ENCODE measurements around the gene UTP14C. TPM values are rescaled to one million over a fixed set of nuclear protein-coding genes. Genes with fewer than 3 reads are reported as not detected.
A peak's percentile ranks its signal among the peaks of the same experiment; 100 is the strongest.

The UTP14C gene
- total and polyA plus RNA-seq, 2 of the 13 experiments (the other 11 are each of a cell fraction or from before 2014, with no cell fraction given) = 8.8 to 12.2 TPM

DNA sequence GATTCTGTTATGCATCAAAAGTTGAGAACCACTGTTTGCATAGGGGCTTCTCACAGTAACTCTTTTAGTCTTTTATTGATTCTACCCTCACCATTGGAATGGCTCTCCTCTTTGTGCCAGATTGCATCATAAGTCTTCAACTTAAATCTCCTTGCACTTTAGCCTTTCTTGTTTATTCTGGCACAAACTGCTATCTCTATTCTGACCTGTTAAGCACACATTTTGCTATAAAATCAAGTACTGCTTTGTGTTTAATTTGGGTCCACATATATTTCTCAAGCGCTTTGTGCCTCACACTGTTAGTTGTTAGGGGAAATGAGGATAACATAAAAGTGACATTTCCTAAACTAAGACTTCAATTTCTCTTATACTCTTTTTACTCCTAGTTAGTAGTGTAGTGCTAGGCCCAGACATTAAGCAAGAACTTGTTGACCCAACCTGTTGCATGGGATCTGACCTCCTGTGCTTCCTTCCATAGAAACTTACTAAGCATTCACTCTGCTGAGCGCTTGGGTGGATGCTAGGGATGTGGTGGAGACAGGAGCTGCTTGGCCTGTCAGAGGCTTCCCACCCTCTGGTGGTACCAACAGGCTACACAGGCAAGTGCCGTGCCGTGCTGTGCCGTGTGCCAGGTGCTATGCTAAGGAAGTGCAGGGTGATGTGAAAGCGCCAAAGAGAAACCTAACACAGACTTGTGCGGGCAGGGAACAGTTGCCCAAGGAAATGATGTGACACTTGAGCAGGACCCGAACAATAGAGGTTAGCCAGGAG, 1.2 kb downstream of the UTP14C start (continued):
- TF ChIP-seq, protein P1, sequence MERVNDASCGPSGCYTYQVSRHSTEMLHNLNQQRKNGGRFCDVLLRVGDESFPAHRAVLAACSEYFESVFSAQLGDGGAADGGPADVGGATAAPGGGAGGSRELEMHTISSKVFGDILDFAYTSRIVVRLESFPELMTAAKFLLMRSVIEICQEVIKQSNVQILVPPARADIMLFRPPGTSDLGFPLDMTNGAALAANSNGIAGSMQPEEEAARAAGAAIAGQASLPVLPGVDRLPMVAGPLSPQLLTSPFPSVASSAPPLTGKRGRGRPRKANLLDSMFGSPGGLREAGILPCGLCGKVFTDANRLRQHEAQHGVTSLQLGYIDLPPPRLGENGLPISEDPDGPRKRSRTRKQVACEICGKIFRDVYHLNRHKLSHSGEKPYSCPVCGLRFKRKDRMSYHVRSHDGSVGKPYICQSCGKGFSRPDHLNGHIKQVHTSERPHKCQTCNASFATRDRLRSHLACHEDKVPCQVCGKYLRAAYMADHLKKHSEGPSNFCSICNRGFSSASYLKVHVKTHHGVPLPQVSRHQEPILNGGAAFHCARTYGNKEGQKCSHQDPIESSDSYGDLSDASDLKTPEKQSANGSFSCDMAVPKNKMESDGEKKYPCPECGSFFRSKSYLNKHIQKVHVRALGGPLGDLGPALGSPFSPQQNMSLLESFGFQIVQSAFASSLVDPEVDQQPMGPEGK (CRISPR knock-in tag; IDR thresholded peaks at IDR 0.05) = peak; percentile 39; the same call in 1 of the 2 replicates
- TF ChIP-seq, protein P2, sequence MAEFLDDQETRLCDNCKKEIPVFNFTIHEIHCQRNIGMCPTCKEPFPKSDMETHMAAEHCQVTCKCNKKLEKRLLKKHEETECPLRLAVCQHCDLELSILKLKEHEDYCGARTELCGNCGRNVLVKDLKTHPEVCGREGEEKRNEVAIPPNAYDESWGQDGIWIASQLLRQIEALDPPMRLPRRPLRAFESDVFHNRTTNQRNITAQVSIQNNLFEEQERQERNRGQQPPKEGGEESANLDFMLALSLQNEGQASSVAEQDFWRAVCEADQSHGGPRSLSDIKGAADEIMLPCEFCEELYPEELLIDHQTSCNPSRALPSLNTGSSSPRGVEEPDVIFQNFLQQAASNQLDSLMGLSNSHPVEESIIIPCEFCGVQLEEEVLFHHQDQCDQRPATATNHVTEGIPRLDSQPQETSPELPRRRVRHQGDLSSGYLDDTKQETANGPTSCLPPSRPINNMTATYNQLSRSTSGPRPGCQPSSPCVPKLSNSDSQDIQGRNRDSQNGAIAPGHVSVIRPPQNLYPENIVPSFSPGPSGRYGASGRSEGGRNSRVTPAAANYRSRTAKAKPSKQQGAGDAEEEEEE (CRISPR knock-in tag; IDR thresholded peaks at IDR 0.05; ENCODE audit: borderline replicate concordance) = no peak; the same call in 1 of the 2 replicates
- TF ChIP-seq RXRB (CRISPR knock-in tag; IDR thresholded peaks at IDR 0.05; ENCODE audit: borderline replicate concordance) (peak; percentile 87), CHD4 (IDR thresholded peaks at IDR 0.05; ENCODE audit: borderline replicate concordance, low read length) (0 out of 2 replicates have a peak, but pooled peaks have one; percentile 25), MIXL1 (CRISPR knock-in tag; IDR thresholded peaks at IDR 0.05) (peak; percentile 85), ELF3 (CRISPR knock-in tag; IDR thresholded peaks at IDR 0.05) (peak; percentile 61; the same call in 1 of the 2 replicates), ZNF772 (CRISPR knock-in tag; IDR thresholded peaks at IDR 0.05) (peak; percentile 77), FOXO1 (CRISPR knock-in tag; IDR thresholded peaks at IDR 0.05) (peak; percentile 62), RBM22 (optimal IDR thresholded peaks at IDR 0.05; ENCODE audit: low read length) (peak; percentile 72), ATF7 (IDR thresholded peaks at IDR 0.05) (peak; percentile 80), ATF7 (CRISPR knock-in tag; IDR thresholded peaks at IDR 0.05) (peak; percentile 40; the same call in 1 of the 2 replicates), MEIS1 (CRISPR knock-in tag; IDR thresholded peaks at IDR 0.05; ENCODE audit: borderline replicate concordance) (peak; percentile 72; the same call in 1 of the 2 replicates)
- TF ChIP-seq, protein P3, sequence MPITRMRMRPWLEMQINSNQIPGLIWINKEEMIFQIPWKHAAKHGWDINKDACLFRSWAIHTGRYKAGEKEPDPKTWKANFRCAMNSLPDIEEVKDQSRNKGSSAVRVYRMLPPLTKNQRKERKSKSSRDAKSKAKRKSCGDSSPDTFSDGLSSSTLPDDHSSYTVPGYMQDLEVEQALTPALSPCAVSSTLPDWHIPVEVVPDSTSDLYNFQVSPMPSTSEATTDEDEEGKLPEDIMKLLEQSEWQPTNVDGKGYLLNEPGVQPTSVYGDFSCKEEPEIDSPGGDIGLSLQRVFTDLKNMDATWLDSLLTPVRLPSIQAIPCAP (CRISPR knock-in tag; IDR thresholded peaks at IDR 0.05; ENCODE audit: low read depth) = no peak
- TF ChIP-seq, protein P4, sequence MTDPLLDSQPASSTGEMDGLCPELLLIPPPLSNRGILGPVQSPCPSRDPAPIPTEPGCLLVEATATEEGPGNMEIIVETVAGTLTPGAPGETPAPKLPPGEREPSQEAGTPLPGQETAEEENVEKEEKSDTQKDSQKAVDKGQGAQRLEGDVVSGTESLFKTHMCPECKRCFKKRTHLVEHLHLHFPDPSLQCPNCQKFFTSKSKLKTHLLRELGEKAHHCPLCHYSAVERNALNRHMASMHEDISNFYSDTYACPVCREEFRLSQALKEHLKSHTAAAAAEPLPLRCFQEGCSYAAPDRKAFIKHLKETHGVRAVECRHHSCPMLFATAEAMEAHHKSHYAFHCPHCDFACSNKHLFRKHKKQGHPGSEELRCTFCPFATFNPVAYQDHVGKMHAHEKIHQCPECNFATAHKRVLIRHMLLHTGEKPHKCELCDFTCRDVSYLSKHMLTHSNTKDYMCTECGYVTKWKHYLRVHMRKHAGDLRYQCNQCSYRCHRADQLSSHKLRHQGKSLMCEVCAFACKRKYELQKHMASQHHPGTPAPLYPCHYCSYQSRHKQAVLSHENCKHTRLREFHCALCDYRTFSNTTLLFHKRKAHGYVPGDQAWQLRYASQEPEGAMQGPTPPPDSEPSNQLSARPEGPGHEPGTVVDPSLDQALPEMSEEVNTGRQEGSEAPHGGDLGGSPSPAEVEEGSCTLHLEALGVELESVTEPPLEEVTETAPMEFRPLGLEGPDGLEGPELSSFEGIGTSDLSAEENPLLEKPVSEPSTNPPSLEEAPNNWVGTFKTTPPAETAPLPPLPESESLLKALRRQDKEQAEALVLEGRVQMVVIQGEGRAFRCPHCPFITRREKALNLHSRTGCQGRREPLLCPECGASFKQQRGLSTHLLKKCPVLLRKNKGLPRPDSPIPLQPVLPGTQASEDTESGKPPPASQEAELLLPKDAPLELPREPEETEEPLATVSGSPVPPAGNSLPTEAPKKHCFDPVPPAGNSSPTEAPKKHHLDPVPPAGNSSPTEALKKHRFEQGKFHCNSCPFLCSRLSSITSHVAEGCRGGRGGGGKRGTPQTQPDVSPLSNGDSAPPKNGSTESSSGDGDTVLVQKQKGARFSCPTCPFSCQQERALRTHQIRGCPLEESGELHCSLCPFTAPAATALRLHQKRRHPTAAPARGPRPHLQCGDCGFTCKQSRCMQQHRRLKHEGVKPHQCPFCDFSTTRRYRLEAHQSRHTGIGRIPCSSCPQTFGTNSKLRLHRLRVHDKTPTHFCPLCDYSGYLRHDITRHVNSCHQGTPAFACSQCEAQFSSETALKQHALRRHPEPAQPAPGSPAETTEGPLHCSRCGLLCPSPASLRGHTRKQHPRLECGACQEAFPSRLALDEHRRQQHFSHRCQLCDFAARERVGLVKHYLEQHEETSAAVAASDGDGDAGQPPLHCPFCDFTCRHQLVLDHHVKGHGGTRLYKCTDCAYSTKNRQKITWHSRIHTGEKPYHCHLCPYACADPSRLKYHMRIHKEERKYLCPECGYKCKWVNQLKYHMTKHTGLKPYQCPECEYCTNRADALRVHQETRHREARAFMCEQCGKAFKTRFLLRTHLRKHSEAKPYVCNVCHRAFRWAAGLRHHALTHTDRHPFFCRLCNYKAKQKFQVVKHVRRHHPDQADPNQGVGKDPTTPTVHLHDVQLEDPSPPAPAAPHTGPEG (CRISPR knock-in tag; IDR thresholded peaks at IDR 0.05) = no peak
- TF ChIP-seq, protein P5, sequence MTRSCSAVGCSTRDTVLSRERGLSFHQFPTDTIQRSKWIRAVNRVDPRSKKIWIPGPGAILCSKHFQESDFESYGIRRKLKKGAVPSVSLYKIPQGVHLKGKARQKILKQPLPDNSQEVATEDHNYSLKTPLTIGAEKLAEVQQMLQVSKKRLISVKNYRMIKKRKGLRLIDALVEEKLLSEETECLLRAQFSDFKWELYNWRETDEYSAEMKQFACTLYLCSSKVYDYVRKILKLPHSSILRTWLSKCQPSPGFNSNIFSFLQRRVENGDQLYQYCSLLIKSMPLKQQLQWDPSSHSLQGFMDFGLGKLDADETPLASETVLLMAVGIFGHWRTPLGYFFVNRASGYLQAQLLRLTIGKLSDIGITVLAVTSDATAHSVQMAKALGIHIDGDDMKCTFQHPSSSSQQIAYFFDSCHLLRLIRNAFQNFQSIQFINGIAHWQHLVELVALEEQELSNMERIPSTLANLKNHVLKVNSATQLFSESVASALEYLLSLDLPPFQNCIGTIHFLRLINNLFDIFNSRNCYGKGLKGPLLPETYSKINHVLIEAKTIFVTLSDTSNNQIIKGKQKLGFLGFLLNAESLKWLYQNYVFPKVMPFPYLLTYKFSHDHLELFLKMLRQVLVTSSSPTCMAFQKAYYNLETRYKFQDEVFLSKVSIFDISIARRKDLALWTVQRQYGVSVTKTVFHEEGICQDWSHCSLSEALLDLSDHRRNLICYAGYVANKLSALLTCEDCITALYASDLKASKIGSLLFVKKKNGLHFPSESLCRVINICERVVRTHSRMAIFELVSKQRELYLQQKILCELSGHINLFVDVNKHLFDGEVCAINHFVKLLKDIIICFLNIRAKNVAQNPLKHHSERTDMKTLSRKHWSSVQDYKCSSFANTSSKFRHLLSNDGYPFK (CRISPR knock-in tag; IDR thresholded peaks at IDR 0.05; ENCODE audit: borderline replicate concordance) = no peak
